ENCODE results near the gene FAM98B. TPM values are rescaled to one million over a fixed set of nuclear protein-coding genes. Genes with fewer than 3 reads are reported as not detected.

Gene FAM98B
- total and polyA plus RNA-seq, 2 donors (not counting 1 experiment from before 2014, with no cell fraction given) = 1.4 to 21.5 TPM

DNA sequence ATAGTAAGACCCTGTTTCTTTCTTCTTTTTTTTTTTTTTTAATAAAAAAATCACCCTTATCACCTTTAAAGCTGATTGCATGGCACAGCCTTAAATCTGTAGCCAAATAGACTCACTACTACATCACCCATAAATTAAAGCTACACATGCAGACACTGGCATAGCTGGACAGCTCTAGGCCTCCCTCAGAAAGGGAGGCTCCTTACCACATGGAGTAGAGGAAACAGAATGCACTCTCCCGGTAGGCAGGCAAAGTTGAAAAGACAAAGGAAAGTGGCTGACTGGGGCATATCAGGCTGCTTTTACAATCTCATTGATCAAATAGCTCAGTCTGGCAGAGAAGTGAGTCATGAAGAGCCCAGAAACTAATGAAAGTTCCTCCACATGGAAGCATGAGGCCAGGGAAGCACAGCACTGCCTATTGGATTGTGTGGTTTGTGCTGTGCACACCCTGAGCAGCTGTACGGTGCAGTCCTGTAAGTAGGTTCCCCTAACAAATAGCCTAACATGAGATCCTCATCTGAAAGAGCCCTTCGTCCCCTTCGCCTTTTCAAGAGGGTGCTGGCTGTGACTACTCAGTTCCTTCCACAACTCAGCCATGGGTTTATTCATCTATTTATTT, 32.7 kb upstream of the FAM98B start:
- Histone ChIP-seq H2AFZ (ENCODE audit: insufficient read depth, low read depth, low read length, poor library complexity, severe bottlenecking) (no peak overlapping the region), H3K4me1 (ENCODE audit: control insufficient read depth in 2 of 2, insufficient read depth in 2 of 2, low read length in 2 of 2) (no peaks in the 10 kb centered on the region), H4K20me1 (ENCODE audit: control insufficient read depth, insufficient read depth, low read length, poor library complexity, severe bottlenecking) (no peaks in the 10 kb centered on the region), H3K9ac (ENCODE audit: low read length) (no peak overlapping the region), H3K9me3 (ENCODE audit: control extremely low read depth in 1 of 3, control insufficient read depth in 2 of 3, insufficient read depth in 1 of 3, low read length in 2 of 3) (no peaks in the 10 kb centered on the region), H3K4me3 (ENCODE audit: control extremely low read depth in 1 of 5, extremely low read depth in 1 of 5, insufficient read depth in 1 of 5, low read depth in 2 of 5, low read length in 4 of 5) (no peak overlapping the region), H3K79me2 (ENCODE audit: control insufficient read depth, insufficient read depth, low read length) (no peaks in the 10 kb centered on the region), H3K36me3 (replicated peaks in 1 of 2; ENCODE audit: control extremely low read depth in 1 of 2, control insufficient read depth in 1 of 2, extremely low read depth in 1 of 2, insufficient read depth in 2 of 2, low read length in 1 of 2) (no peaks in the 10 kb centered on the region), H3K27ac (ENCODE audit: low read length in 2 of 2) (no peak overlapping the region), H3K27me3 (replicated peaks in 1 of 4; ENCODE audit: control extremely low read depth in 1 of 4, control insufficient read depth in 3 of 4, insufficient read depth in 4 of 4, low read length in 3 of 4) (peaks cover 0 to 10% (median 1%) of the 10 kb centered on the region in 4 experiments), H3K4me2 (replicated peaks; ENCODE audit: low read depth, low read length, poor library complexity, severe bottlenecking) (no peak overlapping the region)
- no peaks in the 10 kb centered on the region for H3K9me3 Mint-ChIP-seq (ENCODE audit: insufficient read depth)
- TF ChIP-seq, protein P1, sequence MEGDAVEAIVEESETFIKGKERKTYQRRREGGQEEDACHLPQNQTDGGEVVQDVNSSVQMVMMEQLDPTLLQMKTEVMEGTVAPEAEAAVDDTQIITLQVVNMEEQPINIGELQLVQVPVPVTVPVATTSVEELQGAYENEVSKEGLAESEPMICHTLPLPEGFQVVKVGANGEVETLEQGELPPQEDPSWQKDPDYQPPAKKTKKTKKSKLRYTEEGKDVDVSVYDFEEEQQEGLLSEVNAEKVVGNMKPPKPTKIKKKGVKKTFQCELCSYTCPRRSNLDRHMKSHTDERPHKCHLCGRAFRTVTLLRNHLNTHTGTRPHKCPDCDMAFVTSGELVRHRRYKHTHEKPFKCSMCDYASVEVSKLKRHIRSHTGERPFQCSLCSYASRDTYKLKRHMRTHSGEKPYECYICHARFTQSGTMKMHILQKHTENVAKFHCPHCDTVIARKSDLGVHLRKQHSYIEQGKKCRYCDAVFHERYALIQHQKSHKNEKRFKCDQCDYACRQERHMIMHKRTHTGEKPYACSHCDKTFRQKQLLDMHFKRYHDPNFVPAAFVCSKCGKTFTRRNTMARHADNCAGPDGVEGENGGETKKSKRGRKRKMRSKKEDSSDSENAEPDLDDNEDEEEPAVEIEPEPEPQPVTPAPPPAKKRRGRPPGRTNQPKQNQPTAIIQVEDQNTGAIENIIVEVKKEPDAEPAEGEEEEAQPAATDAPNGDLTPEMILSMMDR (IDR thresholded peaks at IDR 0.05) = no peak
- no peak for TF ChIP-seq EZH2 (IDR thresholded peaks at IDR 0.05; ENCODE audit: borderline replicate concordance, insufficient read depth, low read depth, low read length, poor library complexity, severe bottlenecking)
- POLR2A ChIA-PET = no interaction called here
- no peak overlapping the region for H3K4me3 Mint-ChIP-seq
- H3K27me3 Mint-ChIP-seq = peaks cover 36% of the 10 kb centered on the region
- H3K27ac Mint-ChIP-seq = no peak overlapping the region
- DNase-seq (no peak), ATAC-seq (ENCODE audit: low read depth) (no peak)
- CTCF ChIA-PET = interaction anchor here (1.2 to 2.2 kb wide), 4 partner anchors 19 to 279 kb away, joined by 3 to 7 read pairs (median 4); partner anchors contain the start of gene FAM98B
- no CpG with 5 or more reads among the region's 4 CpGs for WGBS (ENCODE audit: insufficient coverage)
- no peaks in the 10 kb centered on the region for H3K4me1 Mint-ChIP-seq
- intact Hi-C loops (cut with micrococcal nuclease) = no loop called here

DNA sequence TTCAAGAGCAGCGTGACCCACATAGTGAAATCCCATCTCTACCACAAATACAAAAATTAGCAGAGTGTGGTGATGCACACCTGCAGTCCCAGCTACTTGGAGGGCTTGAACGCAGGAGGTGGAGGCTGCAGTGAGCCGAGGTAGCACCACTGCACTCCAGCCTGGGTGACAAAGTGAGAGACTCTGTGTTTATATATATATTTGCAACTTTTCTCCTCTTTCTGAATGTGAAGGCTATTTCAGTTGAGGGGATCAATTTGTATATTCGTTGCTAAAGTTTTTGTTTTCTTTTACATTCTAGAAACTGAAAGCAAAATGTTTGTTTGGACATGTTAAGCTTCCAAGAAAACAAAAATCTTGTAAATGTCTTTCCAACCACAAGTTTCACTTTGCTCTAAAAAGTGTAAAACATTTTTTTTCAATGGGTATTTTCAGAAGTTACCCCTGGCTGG, 29.8 kb upstream of the FAM98B start:
- peaks cover 0 to 4% (median 0%) of the 10 kb centered on the region in 4 experiments for H3K27me3 ChIP-seq (replicated peaks in 1 of 4; ENCODE audit: control extremely low read depth in 1 of 4, control insufficient read depth in 3 of 4, insufficient read depth in 4 of 4, low read length in 3 of 4)
- no peaks in the 10 kb centered on the region for H3K4me1 Mint-ChIP-seq
- H3K4me3 ChIP-seq (ENCODE audit: control extremely low read depth in 1 of 5, extremely low read depth in 1 of 5, insufficient read depth in 1 of 5, low read depth in 2 of 5, low read length in 4 of 5) = no peak overlapping the region
- no peak for TF ChIP-seq EZH2 (IDR thresholded peaks at IDR 0.05; ENCODE audit: borderline replicate concordance, insufficient read depth, low read depth, low read length, poor library complexity, severe bottlenecking)
- TF ChIP-seq, protein P1 (IDR thresholded peaks at IDR 0.05) = no peak
- POLR2A ChIA-PET = no interaction called here
- DNase-seq (no peak), ATAC-seq (ENCODE audit: low read depth) (no peak)
- H3K4me2 ChIP-seq (replicated peaks; ENCODE audit: low read depth, low read length, poor library complexity, severe bottlenecking) = no peak overlapping the region
- no peaks in the 10 kb centered on the region for H3K4me1 ChIP-seq (ENCODE audit: control insufficient read depth in 2 of 2, insufficient read depth in 2 of 2, low read length in 2 of 2)
- H3K9ac ChIP-seq (ENCODE audit: low read length) = no peak overlapping the region
- 100% methylated on average over 1 of the region's 4 CpGs for WGBS (ENCODE audit: insufficient coverage)
- intact Hi-C loops (cut with micrococcal nuclease) = no loop called here
- no peaks in the 10 kb centered on the region for H3K36me3 ChIP-seq (replicated peaks in 1 of 2; ENCODE audit: control extremely low read depth in 1 of 2, control insufficient read depth in 1 of 2, extremely low read depth in 1 of 2, insufficient read depth in 2 of 2, low read length in 1 of 2)
- no peaks in the 10 kb centered on the region for H3K9me3 Mint-ChIP-seq (ENCODE audit: insufficient read depth)
- no peaks in the 10 kb centered on the region for H3K79me2 ChIP-seq (ENCODE audit: control insufficient read depth, insufficient read depth, low read length)
- no peak overlapping the region for H3K27ac Mint-ChIP-seq
- CTCF ChIA-PET = interaction anchor here (1.3 kb wide), 1 partner anchor 16 kb away, joined by 6 read pairs; no protein-coding TSS in a partner anchor
- no peak overlapping the region for H2AFZ ChIP-seq (ENCODE audit: insufficient read depth, low read depth, low read length, poor library complexity, severe bottlenecking)
- H3K4me3 Mint-ChIP-seq = no peak overlapping the region
- H4K20me1 ChIP-seq (ENCODE audit: control insufficient read depth, insufficient read depth, low read length, poor library complexity, severe bottlenecking) = no peaks in the 10 kb centered on the region
- peaks cover 38% of the 10 kb centered on the region for H3K27me3 Mint-ChIP-seq
- H3K9me3 ChIP-seq (ENCODE audit: control extremely low read depth in 1 of 3, control insufficient read depth in 2 of 3, insufficient read depth in 1 of 3, low read length in 2 of 3) = no peaks in the 10 kb centered on the region
- no peak overlapping the region for H3K27ac ChIP-seq (ENCODE audit: low read length in 2 of 2)

Data from B cell (primary cell).